GM23338 (cell line): ENCODE measurements around the gene ECD. TPM values are rescaled to one million over a fixed set of nuclear protein-coding genes. Genes with fewer than 3 reads are reported as not detected.

Experiments
- ATAC-seq: fragments of 200-7000 bp; cut with Tn5 transposase; 3 replicates; pipeline ENCODE4 v1.9.1; 2020
- DNase-seq: peaks from one replicate; pipeline ENCODE4 v3.0.0-alpha.2; 2015; ENCODE audit warnings: low spot score
- H2AFZ ChIP-seq: fragments of 200-600 bp; sonication (generic); 2 replicates; pipeline ENCODE4 v1.8.0; 2016; ENCODE audit warnings: antibody characterized with exemption, mild to moderate bottlenecking, moderate library complexity
- H3F3A ChIP-seq: fragments of 200-600 bp; sonication (generic); replicated peaks from 2 replicates; pipeline ENCODE4 v1.8.0; 2017; ENCODE audit warnings: antibody characterized with exemption, mixed run types, low read depth
- H3K27ac ChIP-seq: fragments of 200-600 bp; sonication (generic); 2 replicates; pipeline ENCODE4 v1.6.1; 2016; ENCODE audit warnings: low read depth
- H3K27me3 ChIP-seq: fragments of 200-600 bp; sonication (generic); 2 replicates; pipeline ENCODE4 v1.8.0; 2016; ENCODE audit warnings: mild to moderate bottlenecking, mixed run types, moderate library complexity; ENCODE audit not compliant: insufficient read depth
- H3K36me3 ChIP-seq: fragments of 200-600 bp; sonication (generic); 2 replicates; pipeline ENCODE4 v1.8.0; 2016; ENCODE audit warnings: mild to moderate bottlenecking; ENCODE audit not compliant: insufficient read depth
- H3K4me1 ChIP-seq: fragments of 200-600 bp; sonication (generic); 2 replicates; pipeline ENCODE4 v1.8.0; 2016; ENCODE audit warnings: mild to moderate bottlenecking, moderate library complexity; ENCODE audit not compliant: insufficient read depth
- H3K4me2 ChIP-seq: fragments of 200-600 bp; sonication (generic); 2 replicates; pipeline ENCODE4 v1.7.1; 2017; ENCODE audit warnings: mixed run types
- H3K4me3 ChIP-seq: fragments of 200-600 bp; sonication (generic); 2 replicates; pipeline ENCODE4 v1.6.1; 2016; ENCODE audit warnings: mixed run types
- H3K79me2 ChIP-seq: fragments of 200-600 bp; sonication (generic); replicated peaks from 2 replicates; pipeline ENCODE4 v1.8.0; 2017; ENCODE audit warnings: mild to moderate bottlenecking; ENCODE audit not compliant: insufficient read depth
- H3K9me2 ChIP-seq: fragments of 200-600 bp; sonication (generic); 2 replicates; pipeline ENCODE4 v1.8.0; 2017; ENCODE audit not compliant: insufficient read depth
- H4K20me1 ChIP-seq: fragments of 200-600 bp; sonication (generic); replicated peaks from 2 replicates; pipeline ENCODE4 v1.8.0; 2017; ENCODE audit warnings: mild to moderate bottlenecking; ENCODE audit not compliant: insufficient read depth
- H3K27ac Mint-ChIP-seq: 2 replicates; pipeline ENCODE4 v1.8.0; 2020; ENCODE audit warnings: inconsistent platforms, mild to moderate bottlenecking, moderate library complexity, mixed read lengths
- H3K27me3 Mint-ChIP-seq: 3 replicates; pipeline ENCODE4 v1.8.0; 2022; ENCODE audit warnings: low read depth, mild to moderate bottlenecking, moderate library complexity, mixed read lengths, inconsistent platforms; ENCODE audit not compliant: insufficient read depth, poor library complexity
- H3K36me3 Mint-ChIP-seq: 3 replicates; pipeline ENCODE4 v1.8.0; 2021; ENCODE audit warnings: low read depth, mild to moderate bottlenecking, inconsistent platforms, moderate library complexity, mixed read lengths
- H3K4me1 Mint-ChIP-seq: 3 replicates; pipeline ENCODE4 v1.8.0; 2020; ENCODE audit warnings: mild to moderate bottlenecking, inconsistent platforms, mixed read lengths
- H3K4me3 Mint-ChIP-seq: 3 replicates; pipeline ENCODE4 v1.8.0; 2021; ENCODE audit warnings: moderate library complexity, mild to moderate bottlenecking, inconsistent platforms, mixed read lengths
- H3K9me3 Mint-ChIP-seq: 3 replicates; pipeline ENCODE4 v1.8.0; 2020; ENCODE audit warnings: moderate library complexity, mild to moderate bottlenecking, inconsistent platforms, mixed read lengths
- CREB1 ChIP-seq: fragments of 250-450 bp; sonication (Bioruptor Pico); IDR thresholded peaks from 2 replicates; pipeline ENCODE4 v1.5.0; 2020; ENCODE audit warnings: low read depth, mild to moderate bottlenecking, moderate library complexity
- CTCF ChIP-seq, 2 experiments: fragments of 200-600 bp in 1 of 2; sonication (generic) in 1 of 2; conservative IDR thresholded peaks; 2 replicates each; pipeline versions ENCODE4 v1.5.1 to v1.6.1; 2016 to 2017; ENCODE audit warnings: antibody characterized with exemption in 2 of 2, low read depth in 2 of 2, mild to moderate bottlenecking in 2 of 2, moderate library complexity in 1 of 2
- ETS1 ChIP-seq: IDR thresholded peaks from 2 replicates; pipeline ENCODE4 v1.6.1; 2016; ENCODE audit warnings: antibody characterized with exemption
- EZH2 ChIP-seq: fragments of 200-600 bp; sonication (generic); IDR thresholded peaks from one replicate; pipeline ENCODE4 v1.8.0; 2017; ENCODE audit warnings: antibody characterized with exemption, mild to moderate bottlenecking, low read depth; ENCODE audit not compliant: unreplicated experiment
- EZH2phosphoT487 ChIP-seq: fragments of 200-600 bp; sonication (generic); IDR thresholded peaks from one replicate; pipeline ENCODE4 v1.8.1; 2018; ENCODE audit warnings: antibody characterized with exemption; ENCODE audit not compliant: unreplicated experiment
- JUNB ChIP-seq: IDR thresholded peaks from one replicate; pipeline ENCODE4 v1.6.1; 2016; ENCODE audit warnings: antibody characterized with exemption; ENCODE audit not compliant: unreplicated experiment
- NANOG ChIP-seq: IDR thresholded peaks from 2 replicates; pipeline ENCODE4 v1.6.1; 2016; ENCODE audit warnings: antibody characterized with exemption, borderline replicate concordance
- POLR2AphosphoS5 ChIP-seq: IDR thresholded peaks from 2 replicates; pipeline ENCODE4 v1.6.1; 2016; ENCODE audit warnings: antibody characterized with exemption, low read depth
- REST ChIP-seq: IDR thresholded peaks from one replicate; pipeline ENCODE4 v1.6.1; 2018; ENCODE audit warnings: antibody characterized with exemption; ENCODE audit not compliant: unreplicated experiment
- STAT1 ChIP-seq: IDR thresholded peaks from one replicate; pipeline ENCODE4 v1.6.1; 2016; ENCODE audit warnings: antibody characterized with exemption; ENCODE audit not compliant: unreplicated experiment
- ZNF114 ChIP-seq: fragments of 250-450 bp; sonication (Bioruptor Pico); IDR thresholded peaks from 2 replicates; pipeline ENCODE4 v1.5.0; 2020; ENCODE audit warnings: mild to moderate bottlenecking, moderate library complexity
- ZNF331 ChIP-seq: fragments of 250-450 bp; sonication (Bioruptor Pico); IDR thresholded peaks from 2 replicates; pipeline ENCODE4 v1.5.0; 2020; ENCODE audit warnings: low read depth, mild to moderate bottlenecking, moderate library complexity
- ZNF462 ChIP-seq: fragments of 250-450 bp; sonication (Bioruptor Pico); IDR thresholded peaks from 2 replicates; pipeline ENCODE4 v1.5.0; 2020; ENCODE audit warnings: mild to moderate bottlenecking, moderate library complexity
- polyA plus RNA-seq: library from polyadenylated mRNA; unstranded; fragments of >200 nt; fragmentation: Nextera tagmentation; extraction: Ambion mirVana; gene quantifications from 2 replicates; pipeline ENCODE4 v1.2.1, GENCODE V29; 2016
- total RNA-seq: library from RNA; depleted of rRNA; stranded (reverse); fragments of >200 nt; shearing (Covaris generic); gene quantifications from 2 replicates; pipeline ENCODE4 v1.2.3, GENCODE V29; 2014

Gene ECD
- total and polyA plus RNA-seq, 2 experiments from 2014 or later = 37.8 to 56.6 TPM

- Histone ChIP-seq H3K9me2 (no peaks in the 10 kb centered on the region), H3K4me2 (no peak overlapping the region), H3K4me1 (no peaks in the 10 kb centered on the region), H3K79me2 (no peaks in the 10 kb centered on the region), H3K27ac (no peak overlapping the region), H3K4me3 (no peak overlapping the region), H3K36me3 (peaks cover 53% of the 10 kb centered on the region), H3K27me3 (no peaks in the 10 kb centered on the region), H4K20me1 (peaks cover 4% of the 10 kb centered on the region; the same call in 1 of the 2 replicates), H3F3A (no peaks in the 10 kb centered on the region), H2AFZ (no peak overlapping the region)
- Mint-ChIP-seq H3K9me3 (no peaks in the 10 kb centered on the region), H3K36me3 (peaks cover 65% of the 10 kb centered on the region), H3K27me3 (no peaks in the 10 kb centered on the region), H3K4me1 (no peaks in the 10 kb centered on the region), H3K27ac (no peak overlapping the region), H3K4me3 (no peak overlapping the region)
- TF ChIP-seq CREB1 (CRISPR knock-in tag) (no peak), EZH2phosphoT487 (no peak), ZNF114 (CRISPR knock-in tag) (no peak), POLR2AphosphoS5 (no peak), ZNF331 (CRISPR knock-in tag) (no peak), STAT1 (no peak), CTCF (conservative IDR thresholded peaks at IDR 0.05; ENCODE audit: low read depth in 2 of 2) (no peak), JUNB (no peak), EZH2 (no peak), NANOG (no peak), ZNF462 (CRISPR knock-in tag) (no peak), ETS1 (no peak), REST (no peak)
- ATAC-seq = no peak
- DNase-seq = no peak
Observed at GRCh38 chr10:73136627-73137026, 31.2 kb downstream of the ECD start.
